GM19455 (cell line): Measurements from ENCODE around the gene SH3PXD2B.

Experiments
- ATAC-seq: cut with Tn5 transposase; IDR thresholded peaks from one replicate; pipeline ENCODE4 v1.9.1; 2021; ENCODE audit not compliant: unreplicated experiment

The SH3PXD2B gene

DNA sequence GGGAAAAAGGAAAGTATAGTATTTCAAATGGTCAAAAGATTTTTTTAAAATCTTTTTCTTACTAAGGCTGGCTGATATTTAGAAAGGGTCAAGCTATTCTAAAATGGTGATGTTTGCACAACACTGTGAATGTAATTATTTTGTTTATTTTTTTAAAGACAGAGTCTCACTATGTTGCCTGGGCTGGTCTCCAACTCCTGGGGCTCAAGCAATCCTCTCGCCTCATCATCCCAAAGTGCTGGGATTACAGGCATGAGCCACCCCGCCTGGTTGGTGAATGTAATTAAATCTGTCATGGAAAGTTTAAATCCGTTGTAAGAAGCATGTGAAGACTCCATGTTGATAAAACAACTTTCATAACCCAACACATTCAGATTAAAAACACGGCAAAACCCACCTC lies 173.4 kb downstream of the SH3PXD2B start:
- ATAC-seq, result no peak

DNA sequence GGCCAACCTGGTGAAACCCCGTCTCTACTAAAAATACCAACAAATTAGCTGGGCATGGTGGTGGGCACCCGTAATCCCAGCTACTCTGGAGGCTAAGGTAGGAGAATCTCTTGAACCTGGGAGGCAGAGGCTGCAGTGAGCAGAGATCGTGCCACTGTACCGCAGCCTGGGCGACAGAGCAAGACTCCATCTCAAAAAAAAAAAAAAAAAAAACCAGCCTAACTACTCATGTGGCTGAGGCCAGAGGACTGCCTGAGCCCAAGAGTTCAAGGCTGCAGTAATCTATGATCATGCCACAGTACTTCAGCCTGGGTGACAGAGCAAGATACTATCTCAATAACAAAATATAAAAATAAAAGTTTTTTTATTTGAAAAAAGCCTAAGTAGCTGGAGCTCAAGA lies 174.0 kb downstream of the SH3PXD2B start:
- ATAC-seq, result no peak

DNA sequence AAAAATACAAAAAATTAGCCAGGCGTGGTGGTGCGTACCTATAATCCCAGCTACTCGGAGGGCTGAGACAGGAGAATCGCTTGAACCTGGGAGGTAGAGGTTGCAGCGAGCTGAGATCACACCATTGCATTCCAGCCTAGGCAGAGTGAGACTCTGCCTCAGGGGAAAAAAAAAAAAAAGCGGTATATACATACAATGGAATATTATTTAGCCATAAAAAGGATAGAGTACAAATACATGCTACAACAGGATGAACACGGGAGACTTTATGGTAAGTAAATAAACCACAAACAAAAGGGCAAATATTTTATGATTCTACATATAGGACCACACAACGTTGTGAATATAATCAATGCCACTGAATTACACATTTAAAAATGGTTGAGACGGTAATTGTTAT lies 176.0 kb downstream of the SH3PXD2B start:
- no peak for ATAC-seq

DNA sequence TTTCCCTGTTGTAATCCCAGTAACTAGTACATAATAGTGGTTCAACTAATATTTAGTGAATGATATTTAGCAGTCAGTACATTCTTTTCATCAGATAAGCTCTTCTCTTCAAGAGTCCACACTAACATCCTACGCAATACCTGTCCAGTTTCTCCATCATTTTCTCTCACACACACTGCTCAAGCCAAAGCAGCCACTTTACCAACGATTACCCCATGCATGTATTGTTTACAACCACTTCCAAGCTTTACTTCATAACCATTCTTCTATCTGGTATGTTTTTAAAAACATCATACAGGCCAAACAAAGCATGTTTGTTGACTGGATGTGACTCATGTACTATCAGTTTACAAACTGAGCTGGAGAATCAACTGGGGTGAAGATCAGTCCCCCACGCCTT lies 178.1 kb downstream of the SH3PXD2B start:
- ATAC-seq, result no peak
